Vagina (tissue), 2 donors: ENCODE measurements around the gene PDPK1.
"Not testable (repeated sequence)": the region's sequence is repeated elsewhere in the genome, so short reads cannot be mapped to it uniquely, and the experiment has no call there.

Source experiments
- POLR2A ChIP-seq, 2 donors: fragments of 450-650 bp; IDR thresholded peaks; one replicate each; pipeline ENCODE4 v1.6.1; 2017; ENCODE audit warnings: antibody characterized with exemption in 2 of 2, mild to moderate bottlenecking in 2 of 2, moderate library complexity in 2 of 2
- POLR2AphosphoS5 ChIP-seq, 2 donors: sonication (generic); formaldehyde crosslinking; IDR thresholded peaks; one replicate each; pipeline ENCODE4 v1.9.0; 2017; ENCODE audit warnings: antibody characterized with exemption in 2 of 2, mild to moderate bottlenecking in 2 of 2, low read depth in 1 of 2; ENCODE audit not compliant: insufficient read depth in 1 of 2
- TF ChIP-seq, protein P1 (sequence below), 3 experiments: fragments of 450-650 bp in 2 of 3; fragments of 200-600 bp in 1 of 3; sonication (generic) in 1 of 3; IDR thresholded peaks; one replicate each; pipeline ENCODE4 v1.5.1; 2017 to 2019; ENCODE audit warnings: antibody characterized with exemption in 3 of 3, mild to moderate bottlenecking in 2 of 3, moderate library complexity in 2 of 3

DNA sequence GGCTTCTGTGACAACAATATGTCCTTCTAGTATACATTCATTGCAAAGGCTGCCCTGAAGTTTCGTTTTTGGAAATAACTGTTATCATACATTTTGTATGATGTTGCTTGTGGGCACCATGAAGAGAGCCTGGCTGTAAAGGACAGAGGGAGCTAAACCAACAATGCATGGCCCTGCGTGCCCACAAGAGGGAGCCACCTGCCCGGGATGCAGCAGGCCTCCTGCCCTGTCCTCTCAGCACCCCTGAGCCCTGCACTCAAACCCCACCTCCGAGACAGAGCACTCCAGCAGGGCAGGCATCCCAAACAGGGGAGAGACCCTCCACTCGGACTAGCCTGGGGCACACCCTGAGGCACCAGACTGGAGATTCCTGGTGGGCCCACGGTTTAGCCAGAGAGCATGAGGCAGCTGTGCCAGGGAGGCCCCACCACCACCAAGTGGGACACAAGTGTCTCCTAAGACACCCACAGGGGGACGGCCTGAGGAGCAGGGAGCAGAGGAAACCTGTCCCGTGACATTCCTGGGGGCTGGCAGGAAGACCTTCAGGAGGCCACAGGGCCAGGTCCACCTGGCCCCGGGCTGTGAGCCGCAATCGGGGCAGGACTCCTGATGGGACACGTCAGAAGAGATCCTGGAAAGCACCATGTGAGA, 101.4 kb downstream of the PDPK1 start:
- TF ChIP-seq, protein P1, sequence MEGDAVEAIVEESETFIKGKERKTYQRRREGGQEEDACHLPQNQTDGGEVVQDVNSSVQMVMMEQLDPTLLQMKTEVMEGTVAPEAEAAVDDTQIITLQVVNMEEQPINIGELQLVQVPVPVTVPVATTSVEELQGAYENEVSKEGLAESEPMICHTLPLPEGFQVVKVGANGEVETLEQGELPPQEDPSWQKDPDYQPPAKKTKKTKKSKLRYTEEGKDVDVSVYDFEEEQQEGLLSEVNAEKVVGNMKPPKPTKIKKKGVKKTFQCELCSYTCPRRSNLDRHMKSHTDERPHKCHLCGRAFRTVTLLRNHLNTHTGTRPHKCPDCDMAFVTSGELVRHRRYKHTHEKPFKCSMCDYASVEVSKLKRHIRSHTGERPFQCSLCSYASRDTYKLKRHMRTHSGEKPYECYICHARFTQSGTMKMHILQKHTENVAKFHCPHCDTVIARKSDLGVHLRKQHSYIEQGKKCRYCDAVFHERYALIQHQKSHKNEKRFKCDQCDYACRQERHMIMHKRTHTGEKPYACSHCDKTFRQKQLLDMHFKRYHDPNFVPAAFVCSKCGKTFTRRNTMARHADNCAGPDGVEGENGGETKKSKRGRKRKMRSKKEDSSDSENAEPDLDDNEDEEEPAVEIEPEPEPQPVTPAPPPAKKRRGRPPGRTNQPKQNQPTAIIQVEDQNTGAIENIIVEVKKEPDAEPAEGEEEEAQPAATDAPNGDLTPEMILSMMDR (IDR thresholded peaks at IDR 0.05), result not testable (repeated sequence)
- TF ChIP-seq POLR2A (IDR thresholded peaks at IDR 0.05); POLR2AphosphoS5 (IDR thresholded peaks at IDR 0.05; ENCODE audit: insufficient read depth in 1 of 2, low read depth in 1 of 2): not testable (repeated sequence)
